Adrenal gland (tissue), 12 donors: ENCODE results near the gene KCNAB1. TPM values are rescaled to one million over a fixed set of nuclear protein-coding genes. Genes with fewer than 3 reads are reported as not detected.

Source experiments
- DNase-seq, 7 donors: peaks; one replicate each; pipeline ENCODE4 v3.0.0-alpha.2; 2019 to 2020
- H3K27ac ChIP-seq, 5 donors: fragments of 200-600 bp; sonication (generic) in 4 of 5; 1 replicate in 3 of 5; 2 replicates in 2 of 5; pipeline versions ENCODE4 v1.5.1 to v1.8.0; 2016 to 2020; ENCODE audit warnings: mild to moderate bottlenecking in 1 of 5
- H3K27me3 ChIP-seq: fragments of 200-600 bp; 2 replicates; pipeline ENCODE4 v1.8.0; 2021
- H3K36me3 ChIP-seq, 2 donors: fragments of 200-600 bp; replicated peaks in 1 of 2; 1 replicate in 1 of 2; 2 replicates in 1 of 2; pipeline versions ENCODE4 v1.5.1 to v1.8.0; 2018 to 2022
- H3K4me1 ChIP-seq, 2 donors: fragments of 200-600 bp; replicated peaks in 1 of 2; 1 replicate in 1 of 2; 2 replicates in 1 of 2; pipeline versions ENCODE4 v1.5.1 to v1.8.0; 2018 to 2021
- H3K4me3 ChIP-seq, 4 donors: fragments of 200-600 bp; sonication (generic) in 3 of 4; one replicate each; pipeline ENCODE4 v1.5.1; 2016 to 2018
- H3K9me3 ChIP-seq, 3 donors: fragments of 200-600 bp; sonication (generic) in 1 of 3; replicated peaks in 1 of 3; 1 replicate in 2 of 3; 2 replicates in 1 of 3; pipeline versions ENCODE4 v1.5.1 to v1.8.0; 2016 to 2021
- CTCF ChIP-seq, 6 experiments: fragments of 450-650 bp in 4 of 6; fragments of 200-600 bp in 2 of 6; sonication (generic) in 1 of 6; IDR thresholded peaks; 1 replicate in 5 of 6; 2 replicates in 1 of 6; pipeline versions ENCODE4 v1.5.1 to v1.8.0; 2016 to 2021; ENCODE audit warnings: antibody characterized with exemption in 6 of 6, mild to moderate bottlenecking in 2 of 6, moderate library complexity in 1 of 6
- POLR2A ChIP-seq, 2 donors: fragments of 450-650 bp; IDR thresholded peaks; one replicate each; pipeline ENCODE4 v1.6.1; 2017; ENCODE audit warnings: antibody characterized with exemption in 2 of 2, mild to moderate bottlenecking in 2 of 2, moderate library complexity in 1 of 2
- WGBS, 4 donors: extraction: QIAGEN DNeasy Blood & Tissue Kit in 2 of 4; methylation state at CpG; one replicate each; pipeline versions ENCODE4 v1.1.5 to v1.1.7; 2013 to 2017; 5-methylcytosine and 5-hydroxymethylcytosine counted together
- intact Hi-C, 2 donors: fragments of 100-400 bp; cut with DNase I; formaldehyde crosslinking; loops; one replicate each; pipeline versions ENCODE4 v1.14.1 to v1.15.0; 2022 to 2023
- polyA plus RNA-seq, 3 donors: library from polyadenylated mRNA; stranded (reverse); fragments of 200-250 nt in 2 of 3; fragments of 350-450 nt in 1 of 3; fragmentation: Illumina TruSeq in 1 of 3; extraction: RNeasy Lipid Tissue Mini Kit (QIAGEN cat#74804) in 1 of 3; gene quantifications; one replicate each; pipeline ENCODE4 v1.2.3, GENCODE V29; 2013 to 2014
- total RNA-seq, 9 donors: library from RNA; depleted of rRNA in 4 of 9; stranded (reverse); fragments of >200 nt in 4 of 9; fragments of 120-200 nt in 1 of 9; fragmentation: NEBNext Ultra II Directional in 1 of 9; extraction: Animal tissue kit (Norgen Biotek cat#: 25700) in 1 of 9; gene quantifications; one replicate each; pipeline versions ENCODE4 v1.1.0 to v1.2.4, GENCODE V29; 2013 to 2023
- donor health status: healthy with polysubstance abuse.
- donor health status: Bipolar disorder and iron deficiency.
- donor health status: DM: yes; HTN: yes; CAD: no.
- donor health status: DM: no; HTN: no; CAD: no.
- donor health status: DM: no; HTN: no; CAD: no.
- donor health status: DM: yes; HTN: yes; CAD: no.

KCNAB1 gene
- total and polyA plus RNA-seq, 12 donors: 0.36 to 5.0 (median 1.5) TPM

- no peak for DNase-seq
- 38 to 48% (median 44%) methylated on average over 5 of the region's 5 CpGs for WGBS, 4 donors
- intact Hi-C loops: no loop called here
- Histone ChIP-seq H3K4me3 (no peak overlapping the region), H3K4me1 (no peaks in the 10 kb centered on the region), H3K36me3 (no peaks in the 10 kb centered on the region), H3K27ac (no peak overlapping the region), H3K27me3 (no peaks in the 10 kb centered on the region), H3K9me3 (no peaks in the 10 kb centered on the region)
- no peak for TF ChIP-seq CTCF (IDR thresholded peaks at IDR 0.05)
- TF ChIP-seq POLR2A (IDR thresholded peaks at IDR 0.05): no peak
Measured at GRCh38 chr3:156433138-156433537, 312.8 kb downstream of the KCNAB1 start.

GRCh38 chr3:156433910-156434309 is 313.5 kb downstream of the KCNAB1 start:
- no peak for DNase-seq
- intact Hi-C loops: no loop called here
- no peaks in the 10 kb centered on the region for H3K9me3 ChIP-seq
- TF ChIP-seq POLR2A (IDR thresholded peaks at IDR 0.05) (no peak), CTCF (IDR thresholded peaks at IDR 0.05) (no peak)
- no peak overlapping the region for H3K4me3 ChIP-seq
- no peaks in the 10 kb centered on the region for H3K4me1 ChIP-seq
- H3K36me3 ChIP-seq: no peaks in the 10 kb centered on the region
- H3K27me3 ChIP-seq: no peaks in the 10 kb centered on the region
- no peak overlapping the region for H3K27ac ChIP-seq

GRCh38 chr3:156434921-156435320 is 314.5 kb downstream of the KCNAB1 start:
- no peaks in the 10 kb centered on the region for H3K36me3 ChIP-seq
- no peak for DNase-seq
- no peak overlapping the region for H3K4me3 ChIP-seq
- H3K27me3 ChIP-seq: no peaks in the 10 kb centered on the region
- TF ChIP-seq POLR2A (IDR thresholded peaks at IDR 0.05) (no peak), CTCF (IDR thresholded peaks at IDR 0.05) (no peak)
- 54 to 59% (median 57%) methylated on average over 3 of the region's 3 CpGs for WGBS, 4 donors
- H3K4me1 ChIP-seq: no peaks in the 10 kb centered on the region
- no peaks in the 10 kb centered on the region for H3K9me3 ChIP-seq
- no peak overlapping the region for H3K27ac ChIP-seq
- intact Hi-C loops: no loop called here

GRCh38 chr3:156443079-156443478 is 322.7 kb downstream of the KCNAB1 start:
- Histone ChIP-seq H3K36me3 (no peaks in the 10 kb centered on the region), H3K27me3 (no peaks in the 10 kb centered on the region), H3K4me3 (no peak overlapping the region), H3K9me3 (no peaks in the 10 kb centered on the region), H3K27ac (no peak overlapping the region), H3K4me1 (no peaks in the 10 kb centered on the region)
- intact Hi-C loops: no loop called here
- TF ChIP-seq POLR2A (IDR thresholded peaks at IDR 0.05): no peak
- no peak for TF ChIP-seq CTCF (IDR thresholded peaks at IDR 0.05)
- DNase-seq: no peak
- 71 to 80% (median 73%) methylated on average over 5 of the region's 5 CpGs for WGBS, 4 donors
